ENCODE data around the gene TYMP.

DNA sequence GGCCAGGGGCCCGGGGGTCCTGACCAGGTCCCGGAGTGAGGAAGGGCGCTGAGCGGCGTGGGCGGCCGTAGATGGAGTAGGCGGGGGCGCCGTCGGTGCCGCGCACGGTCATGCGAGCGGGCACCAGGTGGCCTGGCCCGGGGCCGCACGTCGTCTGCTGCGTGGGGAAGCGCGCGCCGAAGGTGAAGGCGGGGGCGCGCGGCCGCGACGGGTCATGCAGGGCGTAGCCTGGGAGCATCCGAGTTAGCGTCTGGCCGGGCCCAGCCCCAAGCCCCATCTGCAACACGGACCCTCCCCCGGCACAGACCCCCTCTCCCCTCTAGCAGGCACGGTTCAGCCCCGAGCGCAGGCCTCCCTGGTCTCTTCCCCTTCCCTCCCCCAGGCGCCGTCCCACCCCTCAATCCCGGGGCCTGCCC, 1.7 kb upstream of the TYMP start:
- no peak for TF ChIP-seq RARB (CRISPR knock-in tag; IDR thresholded peaks at IDR 0.05)
- TF ChIP-seq ARNTL (CRISPR knock-in tag; IDR thresholded peaks at IDR 0.05; ENCODE audit: borderline replicate concordance, low read depth): no peak
